Panc1 (cell line): ENCODE data around the gene BTG1. TPM values are rescaled to one million over a fixed set of nuclear protein-coding genes. Genes with fewer than 3 reads are reported as not detected.

ENCODE experiments used
- ATAC-seq: fragments of 200-7000 bp; cut with Tn5 transposase; 2 replicates; pipeline ENCODE4 v1.9.1; 2020; ENCODE audit warnings: mild to moderate bottlenecking, moderate library complexity
- BruUV-seq: library from RNA; stranded (reverse); fragments of 400-500 nt; replicated peaks from 2 replicates; lab custom pipeline; 2021; lab: Mats Ljungman, UMichigan
- CTCF ChIA-PET: fragments of 300-600 bp; sonication (Branson Sonifier 250); formaldehyde crosslinking; loops from one replicate; lab custom pipeline; 2022; ENCODE audit warnings: antibody characterized with exemption; lab: Charles Lee
- POLR2A ChIA-PET: fragments of 300-600 bp; sonication (Branson Sonifier 250); formaldehyde crosslinking; loops from one replicate; lab custom pipeline; 2022; ENCODE audit warnings: antibody characterized with exemption; lab: Charles Lee
- DNase-seq: peaks from one replicate; pipeline ENCODE4 v3.0.0-alpha.2; 2010; ENCODE audit warnings: low read depth, low spot score
- H3K27ac ChIP-seq: 2 replicates; pipeline ENCODE4 v1.5.1; 2011; ENCODE audit warnings: mild to moderate bottlenecking, low read length, inconsistent platforms
- H3K27me3 ChIP-seq: fragments of 200-500 bp; sonication (Bioruptor generic); 2 replicates; pipeline ENCODE4 v1.6.0; 2014; ENCODE audit warnings: low read length, inconsistent platforms; ENCODE audit not compliant: control insufficient read depth, insufficient read depth
- H3K36me3 ChIP-seq: fragments of 200-500 bp; sonication (Bioruptor generic); 2 replicates; pipeline ENCODE4 v1.5.1; 2014; ENCODE audit warnings: inconsistent platforms, mild to moderate bottlenecking, low read length, moderate library complexity; ENCODE audit not compliant: control insufficient read depth, insufficient read depth
- H3K4me1 ChIP-seq: 2 replicates; pipeline ENCODE4 v1.5.1; 2011; ENCODE audit warnings: inconsistent platforms, mild to moderate bottlenecking, low read length, moderate library complexity; ENCODE audit not compliant: control insufficient read depth, insufficient read depth
- H3K4me3 ChIP-seq, 2 experiments: 2 replicates each; pipeline ENCODE4 v1.5.1; 2011 to 2012; ENCODE audit warnings: low read depth in 2 of 2, low read length in 2 of 2, mild to moderate bottlenecking in 2 of 2, inconsistent platforms in 1 of 2, moderate library complexity in 1 of 2
- H3K9me3 ChIP-seq: fragments of 200-500 bp; sonication (Bioruptor generic); 2 replicates; pipeline ENCODE4 v1.5.1; 2014; ENCODE audit warnings: low read depth, mild to moderate bottlenecking, inconsistent platforms, low read length, moderate library complexity; ENCODE audit not compliant: control insufficient read depth, insufficient read depth
- CTCF ChIP-seq: fragments of 450-650 bp; IDR thresholded peaks from 2 replicates; pipeline ENCODE4 v1.5.1; 2017; ENCODE audit warnings: mild to moderate bottlenecking
- POLR2AphosphoS5 ChIP-seq: IDR thresholded peaks from 2 replicates; pipeline ENCODE4 v1.6.1; 2012; ENCODE audit warnings: mild to moderate bottlenecking, low read depth, low read length, moderate library complexity
- REST ChIP-seq, 2 experiments: IDR thresholded peaks; 2 replicates each; pipeline ENCODE4 v1.6.1; 2011 to 2012; ENCODE audit warnings: low read depth in 2 of 2, control low read depth in 1 of 2, low read length in 1 of 2, mild to moderate bottlenecking in 1 of 2, moderate library complexity in 1 of 2; ENCODE audit not compliant: insufficient read depth in 1 of 2
- SIN3A ChIP-seq: IDR thresholded peaks from 2 replicates; pipeline ENCODE4 v1.6.1; 2012; ENCODE audit warnings: low read depth, mild to moderate bottlenecking, low read length, moderate library complexity, borderline replicate concordance; ENCODE audit not compliant: insufficient read depth
- TCF7L2 ChIP-seq: IDR thresholded peaks from 2 replicates; pipeline ENCODE4 v1.6.1; 2011; ENCODE audit warnings: mild to moderate bottlenecking, low read depth, low read length, inconsistent platforms
- in situ Hi-C: cut with HindIII; loops from 2 replicates; pipeline ENCODE4 v1.10.0; 2016; ENCODE audit warnings: low sequenced_read_pairs, low pct_unique_long_range_greater_than_20kb
- intact Hi-C: fragments of 100-400 bp; cut with micrococcal nuclease; formaldehyde crosslinking; loops from one replicate; pipeline ENCODE4 v1.10.0; 2022; ENCODE audit not compliant: unreplicated experiment
- total RNA-seq: library from RNA; stranded (reverse); gene quantifications from one replicate; pipeline ENCODE4 v1.2.1, GENCODE V29; 2021; ENCODE audit not compliant: unreplicated experiment

BTG1 gene
- total RNA-seq, 1 experiment from 2014 or later = 50.0 TPM

DNA sequence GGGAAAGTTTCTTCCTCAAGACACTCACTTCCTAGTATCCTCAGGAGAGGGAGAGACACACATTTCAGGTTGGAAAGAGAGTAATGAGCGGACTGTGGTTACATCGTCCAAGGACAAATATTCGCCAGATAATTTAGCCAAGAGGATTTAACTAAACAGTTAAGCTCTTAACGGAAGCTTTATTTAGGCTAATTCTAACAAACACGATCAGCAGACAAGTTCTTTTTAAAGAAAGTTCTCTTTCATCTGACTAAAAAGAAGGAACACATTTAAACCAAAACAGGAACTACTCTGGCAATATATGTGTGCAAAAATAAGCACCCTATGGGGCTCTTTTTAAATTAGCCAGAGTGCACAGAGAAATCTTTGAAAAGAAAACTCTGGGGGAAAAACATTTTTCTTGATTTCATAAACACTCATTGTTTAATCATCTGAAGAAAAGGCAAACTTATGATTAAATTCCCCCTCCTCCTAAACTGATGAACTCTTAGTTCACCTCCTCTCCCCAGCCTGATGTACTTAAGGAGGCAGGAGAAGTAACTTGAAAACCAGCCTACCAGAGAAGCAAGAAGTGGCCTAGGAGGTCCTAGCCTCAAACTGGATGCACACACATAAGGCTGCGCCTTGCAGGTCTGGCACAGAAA, 13.3 kb upstream of the BTG1 start:
- ATAC-seq = no peak
- CTCF ChIA-PET = no interaction called here

GRCh38 chr12:92156704-92157395, 11.2 kb upstream of the BTG1 start:
- CTCF ChIA-PET = no interaction called here
- Histone ChIP-seq H3K36me3 (no peaks in the 10 kb centered on the region), H3K9me3 (no peaks in the 10 kb centered on the region), H3K4me1 (no peaks in the 10 kb centered on the region), H3K27ac (no peak overlapping the region), H3K4me3 (no peak overlapping the region), H3K27me3 (no peaks in the 10 kb centered on the region)
- no peak for DNase-seq
- in situ Hi-C loops (no loop called here), intact Hi-C loops (no loop called here)
- POLR2A ChIA-PET = no interaction called here
- ATAC-seq = no peak
- no TSS peak for BruUV-seq
- TF ChIP-seq SIN3A (no peak), REST (IDR thresholded peaks at IDR 0.05; ENCODE audit: insufficient read depth in 1 of 2, low read depth in 2 of 2, low read length in 1 of 2) (no peak), POLR2AphosphoS5 (no peak), TCF7L2 (no peak)

More for the DNA sequence above, 13.3 kb upstream of the BTG1 start:
- H3K4me1 ChIP-seq = no peaks in the 10 kb centered on the region
- TF ChIP-seq TCF7L2 (no peak), POLR2AphosphoS5 (no peak), CTCF (no peak), REST (IDR thresholded peaks at IDR 0.05; ENCODE audit: insufficient read depth in 1 of 2, low read depth in 2 of 2, low read length in 1 of 2) (no peak), SIN3A (no peak)
- no peaks in the 10 kb centered on the region for H3K9me3 ChIP-seq
- in situ Hi-C loops (no loop called here), intact Hi-C loops (no loop called here)
- no peak for DNase-seq
- H3K27ac ChIP-seq = no peak overlapping the region
- H3K36me3 ChIP-seq = no peaks in the 10 kb centered on the region
- no peaks in the 10 kb centered on the region for H3K27me3 ChIP-seq
- no peak overlapping the region for H3K4me3 ChIP-seq
- POLR2A ChIA-PET = no interaction called here
- BruUV-seq = no TSS peak
